Measurements from ENCODE around the gene TFEB. TPM values are rescaled to one million over a fixed set of nuclear protein-coding genes. Genes with fewer than 3 reads are reported as not detected.

Gene TFEB
- total and polyA plus RNA-seq, 10 of the 15 experiments (the other 5 are each of a cell fraction or from before 2014, with no cell fraction given), result 0.84 to 108 (median 60.8) TPM

DNA sequence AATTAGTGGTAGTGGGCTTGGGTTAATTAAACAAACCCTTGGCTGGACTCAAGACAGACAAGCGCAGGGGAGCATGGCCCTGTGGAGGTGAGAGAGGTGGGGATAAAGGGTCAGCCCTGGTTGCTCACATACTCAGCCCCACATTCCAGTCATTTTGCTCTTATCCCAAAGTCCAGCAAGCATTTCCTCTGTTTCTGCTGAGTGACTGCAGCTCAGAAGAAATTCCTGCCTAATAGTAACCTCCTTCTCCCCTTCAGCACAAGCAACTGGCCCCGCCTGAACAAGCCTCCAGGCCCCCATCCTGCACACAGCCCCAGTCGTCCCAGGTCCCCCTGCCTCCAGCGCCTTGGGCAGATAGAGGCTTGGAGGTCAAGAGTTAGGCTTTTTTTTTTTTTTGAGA is 3.6 kb upstream of the TFEB start (continued):
- TF ChIP-seq, protein P1, sequence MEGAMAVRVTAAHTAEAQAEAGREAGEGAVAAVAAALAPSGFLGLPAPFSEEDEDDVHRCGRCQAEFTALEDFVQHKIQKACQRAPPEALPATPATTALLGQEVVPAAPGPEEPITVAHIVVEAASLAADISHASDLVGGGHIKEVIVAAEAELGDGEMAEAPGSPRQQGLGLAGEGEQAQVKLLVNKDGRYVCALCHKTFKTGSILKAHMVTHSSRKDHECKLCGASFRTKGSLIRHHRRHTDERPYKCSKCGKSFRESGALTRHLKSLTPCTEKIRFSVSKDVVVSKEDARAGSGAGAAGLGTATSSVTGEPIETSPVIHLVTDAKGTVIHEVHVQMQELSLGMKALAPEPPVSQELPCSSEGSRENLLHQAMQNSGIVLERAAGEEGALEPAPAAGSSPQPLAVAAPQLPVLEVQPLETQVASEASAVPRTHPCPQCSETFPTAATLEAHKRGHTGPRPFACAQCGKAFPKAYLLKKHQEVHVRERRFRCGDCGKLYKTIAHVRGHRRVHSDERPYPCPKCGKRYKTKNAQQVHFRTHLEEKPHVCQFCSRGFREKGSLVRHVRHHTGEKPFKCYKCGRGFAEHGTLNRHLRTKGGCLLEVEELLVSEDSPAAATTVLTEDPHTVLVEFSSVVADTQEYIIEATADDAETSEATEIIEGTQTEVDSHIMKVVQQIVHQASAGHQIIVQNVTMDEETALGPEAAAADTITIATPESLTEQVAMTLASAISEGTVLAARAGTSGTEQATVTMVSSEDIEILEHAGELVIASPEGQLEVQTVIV (IDR thresholded peaks at IDR 0.05; ENCODE audit: borderline replicate concordance, partially characterized antibody), result no peak
- TF ChIP-seq ETV6 (conservative IDR thresholded peaks at IDR 0.05 in 1 of 2, IDR thresholded peaks at IDR 0.05 in 1 of 2; ENCODE audit: borderline replicate concordance in 1 of 2, low read depth in 1 of 2) (no peak), TCF12 (IDR thresholded peaks at IDR 0.05; ENCODE audit: low read depth, low read length) (no peak), CBX3 (IDR thresholded peaks at IDR 0.05; ENCODE audit: borderline replicate concordance, low read depth) (no peak), NR2C2 (IDR thresholded peaks at IDR 0.05; ENCODE audit: borderline replicate concordance, control insufficient read depth, insufficient read length, low read depth) (no peak), NFYA (IDR thresholded peaks at IDR 0.05; ENCODE audit: borderline replicate concordance, low read depth, low read length) (no peak), ZBED1 (IDR thresholded peaks at IDR 0.05; ENCODE audit: borderline replicate concordance) (no peak), RB1 (IDR thresholded peaks at IDR 0.05; ENCODE audit: borderline replicate concordance) (no peak), SRF (IDR thresholded peaks at IDR 0.05; ENCODE audit: low read depth in 2 of 2, low read length in 2 of 2) (no peak)

DNA sequence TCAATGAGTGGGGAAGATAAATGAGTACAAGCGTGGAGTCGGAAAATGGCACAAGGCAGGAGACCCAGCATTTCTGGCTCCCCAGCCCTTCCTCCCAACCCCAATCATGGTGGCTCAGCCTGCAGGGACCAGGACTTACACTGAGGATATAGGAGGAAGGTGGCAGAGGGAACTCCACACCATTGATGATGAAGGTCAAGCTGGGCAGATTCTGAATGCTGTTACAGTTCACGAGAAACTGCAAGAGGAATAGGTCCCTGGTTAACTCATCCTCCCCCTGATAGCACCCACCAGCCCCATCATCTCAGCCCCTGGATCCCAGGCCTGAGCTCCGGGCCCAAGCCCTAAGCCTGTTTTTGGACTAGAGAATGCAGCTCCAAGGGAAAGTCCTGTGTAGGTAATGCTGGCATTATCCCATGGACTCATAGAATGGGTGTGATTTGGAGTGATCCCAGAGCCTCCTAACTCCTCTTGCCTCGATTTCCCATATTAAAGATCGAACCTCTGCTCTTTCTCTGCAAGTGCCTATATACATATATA is 2.3 kb upstream of the TFEB start:
- no peaks in the 10 kb centered on the region for H3K9me3 ChIP-seq (replicated peaks; ENCODE audit: control insufficient read depth, insufficient read depth, low read length)
- no peak for TF ChIP-seq BMI1 (IDR thresholded peaks at IDR 0.05; ENCODE audit: borderline replicate concordance)
- TF ChIP-seq, protein P2, sequence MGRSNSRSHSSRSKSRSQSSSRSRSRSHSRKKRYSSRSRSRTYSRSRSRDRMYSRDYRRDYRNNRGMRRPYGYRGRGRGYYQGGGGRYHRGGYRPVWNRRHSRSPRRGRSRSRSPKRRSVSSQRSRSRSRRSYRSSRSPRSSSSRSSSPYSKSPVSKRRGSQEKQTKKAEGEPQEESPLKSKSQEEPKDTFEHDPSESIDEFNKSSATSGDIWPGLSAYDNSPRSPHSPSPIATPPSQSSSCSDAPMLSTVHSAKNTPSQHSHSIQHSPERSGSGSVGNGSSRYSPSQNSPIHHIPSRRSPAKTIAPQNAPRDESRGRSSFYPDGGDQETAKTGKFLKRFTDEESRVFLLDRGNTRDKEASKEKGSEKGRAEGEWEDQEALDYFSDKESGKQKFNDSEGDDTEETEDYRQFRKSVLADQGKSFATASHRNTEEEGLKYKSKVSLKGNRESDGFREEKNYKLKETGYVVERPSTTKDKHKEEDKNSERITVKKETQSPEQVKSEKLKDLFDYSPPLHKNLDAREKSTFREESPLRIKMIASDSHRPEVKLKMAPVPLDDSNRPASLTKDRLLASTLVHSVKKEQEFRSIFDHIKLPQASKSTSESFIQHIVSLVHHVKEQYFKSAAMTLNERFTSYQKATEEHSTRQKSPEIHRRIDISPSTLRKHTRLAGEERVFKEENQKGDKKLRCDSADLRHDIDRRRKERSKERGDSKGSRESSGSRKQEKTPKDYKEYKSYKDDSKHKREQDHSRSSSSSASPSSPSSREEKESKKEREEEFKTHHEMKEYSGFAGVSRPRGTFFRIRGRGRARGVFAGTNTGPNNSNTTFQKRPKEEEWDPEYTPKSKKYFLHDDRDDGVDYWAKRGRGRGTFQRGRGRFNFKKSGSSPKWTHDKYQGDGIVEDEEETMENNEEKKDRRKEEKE (IDR thresholded peaks at IDR 0.05), result no peak
- TF ChIP-seq EP300 (IDR thresholded peaks at IDR 0.05; ENCODE audit: borderline replicate concordance in 1 of 2, control insufficient read depth in 1 of 2, low read depth in 2 of 2, low read length in 2 of 2), result no peak
- TF ChIP-seq ZSCAN29 (IDR thresholded peaks at IDR 0.05), result no peak
- TF ChIP-seq MEF2A (IDR thresholded peaks at IDR 0.05; ENCODE audit: insufficient read depth, low read depth, low read length), result no peak
- TF ChIP-seq, protein P3, sequence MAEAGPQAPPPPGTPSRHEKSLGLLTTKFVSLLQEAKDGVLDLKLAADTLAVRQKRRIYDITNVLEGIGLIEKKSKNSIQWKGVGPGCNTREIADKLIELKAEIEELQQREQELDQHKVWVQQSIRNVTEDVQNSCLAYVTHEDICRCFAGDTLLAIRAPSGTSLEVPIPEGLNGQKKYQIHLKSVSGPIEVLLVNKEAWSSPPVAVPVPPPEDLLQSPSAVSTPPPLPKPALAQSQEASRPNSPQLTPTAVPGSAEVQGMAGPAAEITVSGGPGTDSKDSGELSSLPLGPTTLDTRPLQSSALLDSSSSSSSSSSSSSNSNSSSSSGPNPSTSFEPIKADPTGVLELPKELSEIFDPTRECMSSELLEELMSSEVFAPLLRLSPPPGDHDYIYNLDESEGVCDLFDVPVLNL (IDR thresholded peaks at IDR 0.05; ENCODE audit: low read depth, low read length), result no peak
- TF ChIP-seq KLF5 (IDR thresholded peaks at IDR 0.05; ENCODE audit: partially characterized antibody), result no peak

More for the DNA sequence above, 2.3 kb upstream of the TFEB start:
- intact Hi-C loops (cut with micrococcal nuclease; ENCODE audit: unreplicated experiment) (loop anchor here (10.0 kb wide), 1 partner anchor 663 kb away; the partner anchor contains the start of genes NFYA and OARD1), in situ Hi-C loops (cut with MboI) (no loop called here)
- Histone ChIP-seq H4K20me1 (ENCODE audit: control insufficient read depth, insufficient read depth) (no peaks in the 10 kb centered on the region), H3K4me1 (ENCODE audit: control insufficient read depth, insufficient read depth, low read length) (no peaks in the 10 kb centered on the region; the same call in 1 of the 2 replicates), H3K4me3 (no peak overlapping the region), H3K9ac (ENCODE audit: control insufficient read depth, insufficient read depth, low read length) (no peak overlapping the region), H3K27ac (ENCODE audit: control insufficient read depth, insufficient read depth) (no peak overlapping the region), H3K36me3 (ENCODE audit: control insufficient read depth in 2 of 2, insufficient read depth in 2 of 2, low read length in 1 of 2) (no peaks in the 10 kb centered on the region), H3K27me3 (replicated peaks in 1 of 2; ENCODE audit: control insufficient read depth in 2 of 2, insufficient read depth in 2 of 2, low read length in 1 of 2) (no peaks in the 10 kb centered on the region; a peak in 1 of 4 replicates), H3K79me2 (ENCODE audit: control insufficient read depth, insufficient read depth, low read length) (peaks cover 20% of the 10 kb centered on the region), H2AFZ (ENCODE audit: control insufficient read depth, low read depth, low read length) (no peak overlapping the region), H3K4me2 (ENCODE audit: control insufficient read depth, insufficient read depth) (no peak overlapping the region)
- ChIA-PET CTCF (interaction anchor here (1.0 kb wide), 1 partner anchor 185 kb away, joined by 3 read pairs; no protein-coding TSS in a partner anchor), POLR2A (interaction anchor here (0.6 kb wide), 1 partner anchor 61 kb away, joined by 3 read pairs; no protein-coding TSS in a partner anchor), RAD21 (ENCODE audit: unreplicated experiment) (interaction anchor here (2.4 kb wide), 1 partner anchor 32 kb away, joined by 10 read pairs; no protein-coding TSS in a partner anchor), SMC1A (ENCODE audit: uncharacterized antibody, unreplicated experiment) (interaction anchor here (1.2 kb wide), 1 partner anchor 135 kb away, joined by 3 read pairs; no protein-coding TSS in a partner anchor)
- ATAC-seq (no peak), FAIRE-seq (no peak), DNase-seq (ENCODE audit: low read depth, low spot score) (no peak)
- WGBS (ENCODE audit: insufficient coverage, insufficient replicate concordance, low lambda C conversion rate, missing lambda C conversion rate), result 57% methylated on average over 6 of the region's 6 CpGs
- no TSS peak for BruUV-seq (replicated peaks)

All from GM12878 (cell line).